Measurements from ENCODE around the gene STK32C.
"Not testable (repeated sequence)": the region's sequence is repeated elsewhere in the genome, so short reads cannot be mapped to it uniquely, and the experiment has no call there.

The STK32C gene

DNA sequence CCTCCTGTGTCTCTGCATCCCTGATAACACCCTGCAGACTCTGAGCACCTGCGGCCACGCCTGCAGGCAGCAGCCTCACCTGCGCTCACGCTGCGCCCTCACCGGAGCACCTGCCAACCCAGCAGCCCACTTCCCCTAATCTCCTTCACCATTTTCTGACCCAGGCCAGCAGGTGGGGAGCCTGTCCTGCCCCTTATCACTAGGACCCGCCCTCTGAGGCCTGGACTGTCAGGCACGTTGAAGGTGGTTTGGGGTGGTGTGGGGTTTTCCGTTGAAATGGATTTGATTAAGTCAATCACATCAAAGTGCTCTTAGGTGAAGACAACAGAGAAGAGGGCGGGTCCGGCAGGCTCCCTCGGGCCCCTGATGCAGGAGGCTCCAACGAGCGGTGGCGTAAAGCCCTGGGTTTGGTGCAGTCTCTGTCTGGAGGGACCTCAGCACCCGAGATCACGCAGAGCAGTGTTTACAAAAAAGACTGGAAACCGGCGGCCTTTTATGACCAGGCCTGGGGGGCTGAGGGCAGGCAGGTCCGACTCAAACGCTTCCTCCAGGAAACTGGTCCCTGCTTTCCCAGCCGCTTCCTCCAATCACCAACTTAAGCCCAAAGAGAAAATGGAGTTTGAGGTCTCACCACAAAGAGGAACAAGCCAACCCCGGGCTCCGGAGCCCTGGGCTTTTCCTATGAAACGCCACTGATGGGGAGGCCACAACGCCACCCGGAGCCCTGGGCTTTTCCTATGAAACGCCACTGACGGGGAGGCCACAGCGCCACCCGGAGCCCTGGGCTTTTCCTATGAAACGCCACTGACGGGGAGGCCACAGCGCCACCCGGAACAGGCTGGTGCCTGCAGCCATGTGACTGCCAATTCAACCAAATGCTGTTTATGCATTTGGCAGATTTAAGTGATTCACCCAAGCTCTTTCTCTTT, 75.5 kb downstream of the STK32C start:
- DNase-seq (ENCODE audit: low read depth, low spot score) = no peak

DNA sequence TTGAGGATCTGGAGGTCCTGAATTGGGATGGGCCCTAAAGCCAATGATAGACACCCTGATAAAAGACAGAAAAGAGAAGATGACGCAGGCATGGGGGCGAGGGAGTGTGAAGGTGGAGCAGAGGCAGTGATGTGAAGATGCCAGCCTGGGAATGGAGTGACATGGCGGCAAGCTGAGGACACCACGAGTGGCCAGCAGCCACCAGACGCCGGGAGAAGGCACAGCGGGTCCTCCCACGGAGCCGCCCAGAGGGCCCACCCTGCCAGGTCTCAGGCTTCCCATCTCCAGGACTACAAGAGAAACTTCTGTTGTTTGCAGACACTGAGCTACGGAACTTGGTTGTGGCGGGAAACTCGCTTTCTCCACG, 76.1 kb downstream of the STK32C start:
- DNase-seq (ENCODE audit: low read depth, low spot score) = no peak

DNA sequence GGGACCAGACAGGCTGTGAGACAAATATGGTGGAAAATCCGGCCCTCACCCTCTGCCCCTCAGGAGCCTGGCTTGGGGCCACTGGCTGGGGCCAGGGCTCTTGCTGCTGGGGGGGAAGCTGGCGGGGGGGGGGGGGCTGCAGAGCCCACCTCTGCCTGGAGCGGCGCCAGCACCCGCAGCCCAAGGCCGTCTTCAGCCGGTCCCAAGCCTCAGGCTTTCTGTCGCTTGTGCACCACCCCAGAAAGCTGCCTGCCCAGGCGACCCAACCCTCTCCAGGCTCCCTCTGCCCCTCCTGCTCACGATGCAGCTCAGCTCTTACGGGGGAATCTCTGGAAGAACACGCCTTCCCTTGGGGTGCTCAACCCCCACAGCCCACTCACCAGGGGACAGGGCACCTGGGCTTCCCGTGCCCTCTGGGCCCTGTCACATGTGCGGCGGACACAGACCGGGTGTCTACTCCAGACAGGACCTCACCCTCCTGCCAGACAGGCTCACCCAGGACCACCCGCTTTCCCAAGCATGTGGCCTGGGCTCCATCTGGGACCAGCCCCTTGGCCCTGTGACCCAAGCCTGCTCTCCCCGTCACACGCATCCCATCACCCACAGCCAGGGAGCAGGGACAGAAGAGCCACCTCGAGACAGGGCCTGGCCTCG, 77.1 kb downstream of the STK32C start:
- no peak for DNase-seq (ENCODE audit: low read depth, low spot score)

DNA sequence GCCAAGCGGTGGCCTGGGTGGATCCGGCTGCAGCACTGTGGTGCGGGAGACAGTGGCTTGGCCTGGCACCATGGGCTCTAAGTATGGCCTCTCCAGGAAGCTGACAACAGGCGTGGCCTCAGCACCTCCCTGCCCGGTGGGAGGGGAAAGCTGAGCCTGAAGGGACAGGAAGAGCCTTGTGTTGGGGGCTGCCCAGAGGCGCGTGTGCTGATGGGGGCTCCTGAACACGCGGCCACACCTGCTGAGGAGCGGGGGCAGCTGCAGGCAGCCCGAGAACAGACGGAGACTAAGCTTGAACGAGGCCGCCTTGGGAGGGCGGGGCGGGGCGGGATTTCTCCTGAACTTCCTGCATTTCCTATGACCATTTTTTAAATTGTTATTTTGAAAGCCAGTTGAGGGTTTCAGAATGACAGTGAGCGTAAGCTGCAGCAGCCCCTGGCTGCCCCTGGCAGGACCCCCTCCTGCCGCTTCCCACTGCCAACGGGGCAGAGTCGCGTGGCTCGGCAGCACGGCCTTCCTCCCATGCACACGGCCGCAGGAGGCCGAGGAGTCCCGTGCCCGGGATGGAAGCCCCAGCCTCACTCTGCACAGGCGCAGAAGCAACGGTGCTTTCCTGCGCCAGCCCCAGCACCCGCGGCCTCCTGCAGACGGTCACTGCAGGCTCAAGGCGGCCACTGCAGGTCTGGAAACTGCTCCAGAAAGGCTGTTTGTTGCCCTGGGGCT, 77.8 kb downstream of the STK32C start:
- no peak for DNase-seq (ENCODE audit: low read depth, low spot score)

DNA sequence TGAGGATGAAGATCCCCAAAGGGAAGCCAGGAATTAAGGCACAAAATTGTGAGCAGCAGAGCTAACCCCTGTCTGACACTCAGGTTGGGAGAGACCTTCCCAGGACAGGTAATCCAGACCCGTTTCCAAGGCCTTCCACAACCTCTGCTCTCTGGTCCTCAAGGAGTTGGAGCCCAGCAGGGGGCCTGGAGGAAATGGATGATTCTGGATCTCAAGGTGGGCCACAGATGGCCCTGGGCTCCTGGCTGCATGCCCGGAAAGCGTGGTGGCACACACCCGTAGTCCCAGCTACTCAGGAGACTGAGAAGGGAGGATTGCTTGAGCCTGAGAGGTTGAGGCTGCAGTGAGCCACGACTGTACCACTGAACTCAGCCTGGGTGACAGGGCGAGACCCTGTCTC, 78.7 kb downstream of the STK32C start:
- no peak for DNase-seq (ENCODE audit: low read depth, low spot score)

DNA sequence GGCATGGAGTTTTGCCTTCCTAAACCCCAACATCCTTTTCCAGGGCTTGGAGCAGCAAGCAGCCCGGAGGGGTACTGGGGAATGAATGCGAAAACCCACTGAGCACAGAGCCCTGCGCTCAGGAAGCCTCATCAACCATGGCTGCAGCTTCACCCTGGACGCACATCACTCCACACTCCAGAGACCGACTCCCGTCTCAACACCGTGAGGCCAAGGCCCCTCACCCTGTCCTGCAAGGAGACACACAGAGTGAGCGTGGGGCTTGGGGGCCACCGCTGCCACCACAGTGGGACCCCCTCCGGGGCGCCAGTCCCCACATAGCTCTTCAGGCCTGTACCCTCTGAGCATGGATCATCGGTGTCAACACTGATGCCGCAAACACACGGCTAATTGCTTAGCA, 79.1 kb downstream of the STK32C start:
- DNase-seq (ENCODE audit: low read depth, low spot score) = no peak

DNA sequence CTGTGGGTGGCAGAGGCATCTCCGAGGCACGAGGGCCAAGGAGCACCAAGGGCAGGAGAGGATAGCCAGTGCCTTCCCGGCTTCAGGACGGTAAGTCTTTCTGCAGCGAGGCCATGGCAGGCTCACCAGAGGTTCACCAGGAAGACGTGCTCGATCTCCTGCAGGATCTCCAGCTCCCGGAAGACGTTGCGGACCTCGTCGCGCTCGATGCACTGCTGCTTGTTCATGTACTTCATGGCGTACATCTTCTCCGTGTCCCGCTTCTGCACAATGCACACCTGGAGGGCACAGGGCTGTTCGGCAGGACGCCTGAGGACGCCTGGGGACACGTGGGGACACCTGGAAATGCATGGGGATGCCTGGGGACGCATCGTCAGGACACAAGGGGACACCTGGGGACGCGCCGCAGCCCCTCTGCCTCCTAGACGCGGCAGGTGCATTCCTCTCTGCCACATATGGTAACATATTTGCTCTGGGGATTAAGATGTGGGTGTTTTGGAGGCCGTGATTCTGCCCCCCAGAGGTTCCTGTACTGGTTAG, 79.8 kb downstream of the STK32C start:
- DNase-seq (ENCODE audit: low read depth, low spot score) = no peak

DNA sequence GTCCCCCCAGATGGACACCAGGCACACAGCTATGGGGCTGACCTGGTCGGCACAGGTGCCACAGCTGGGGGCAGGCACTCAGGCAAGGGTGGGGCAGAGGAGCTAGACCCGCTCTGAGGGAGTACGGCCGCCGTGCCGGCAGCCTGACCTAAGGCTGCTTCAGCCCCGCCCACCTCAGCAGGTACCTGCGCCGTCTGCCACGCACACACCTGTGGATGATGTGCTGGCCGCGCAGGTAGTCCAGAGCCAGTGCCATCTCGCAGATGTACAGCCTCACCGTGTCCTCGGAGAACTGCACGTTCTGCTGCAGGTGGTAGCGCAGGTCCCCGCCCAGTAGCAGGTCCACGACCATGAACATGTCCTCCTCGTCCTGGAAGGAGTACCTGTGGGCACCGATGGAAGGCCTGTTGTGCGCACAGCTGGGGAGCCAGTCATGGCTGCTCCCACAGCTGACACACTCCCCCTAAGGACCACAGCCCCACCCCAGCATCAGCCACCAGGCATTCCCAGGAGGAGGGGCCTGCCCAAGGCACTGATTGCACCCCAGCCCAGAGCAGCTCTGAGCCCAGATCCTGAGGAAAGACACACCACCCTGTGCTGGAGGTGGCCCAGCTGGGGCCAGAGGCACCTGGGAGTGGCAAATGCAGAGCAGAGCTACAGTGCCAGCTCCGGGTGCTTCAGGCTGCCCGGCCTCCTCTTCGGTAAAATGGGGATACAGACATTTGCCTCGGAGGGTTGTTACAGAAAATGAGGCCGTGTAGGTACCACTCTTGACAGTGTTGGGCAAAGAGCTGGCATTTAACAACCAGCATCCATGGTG, 81.0 kb downstream of the STK32C start:
- DNase-seq (ENCODE audit: low read depth, low spot score) = no peak

DNA sequence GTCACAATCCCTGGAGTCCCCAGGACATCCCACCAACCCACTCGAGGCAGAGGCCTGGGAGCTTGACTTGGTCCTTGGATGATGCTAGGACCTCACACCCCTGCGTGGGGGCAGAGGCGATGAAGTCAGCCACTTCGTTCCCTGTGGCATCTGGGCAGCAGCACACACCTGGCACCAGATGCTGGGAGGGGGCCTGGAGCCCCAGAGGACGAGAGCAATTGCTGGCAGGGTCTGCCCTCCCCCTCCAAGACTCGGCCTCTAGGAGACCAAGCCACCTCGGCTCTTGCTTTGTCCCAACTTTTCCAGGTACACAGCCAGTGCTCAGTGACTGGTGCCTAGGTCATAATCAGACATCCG, 81.9 kb downstream of the STK32C start:
- DNase-seq (ENCODE audit: low read depth, low spot score) = no peak

DNA sequence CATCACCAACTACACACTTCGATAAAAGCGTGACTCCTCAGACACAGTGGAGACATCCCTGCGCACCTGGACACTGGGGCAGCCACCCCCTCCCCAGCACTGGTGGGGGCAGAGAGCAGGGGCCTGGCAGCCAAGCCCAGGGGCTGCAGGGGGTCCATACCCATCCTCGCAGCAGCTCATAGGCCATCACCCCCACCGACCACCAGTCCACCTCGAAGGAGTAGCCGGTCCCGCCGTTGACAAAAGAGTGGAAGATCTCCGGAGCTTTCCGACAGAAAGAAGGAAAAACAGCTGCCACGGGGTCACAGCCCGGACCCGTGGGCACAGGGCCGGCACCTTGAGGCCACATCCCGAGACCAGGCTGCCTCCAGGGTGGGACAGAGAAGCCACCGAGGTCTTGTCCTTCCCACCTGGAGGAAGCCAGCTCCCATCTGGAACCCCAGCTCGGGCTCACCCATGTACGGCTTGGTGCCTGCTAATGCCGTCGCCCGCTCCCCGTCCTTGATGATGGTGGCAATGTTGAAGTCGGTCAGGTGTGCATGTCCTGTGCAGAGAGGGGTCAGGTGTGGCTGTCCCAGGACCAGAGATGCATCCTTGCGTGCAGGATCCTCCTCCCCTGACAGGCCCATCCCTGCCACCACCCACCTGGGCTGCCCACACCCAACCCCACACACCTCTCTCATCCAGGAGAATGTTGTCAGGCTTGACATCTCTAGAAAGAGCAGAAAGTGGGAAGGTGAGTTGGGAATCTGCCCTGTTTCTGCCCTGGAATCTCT, 82.5 kb downstream of the STK32C start:
- no peak for DNase-seq (ENCODE audit: low read depth, low spot score)

DNA sequence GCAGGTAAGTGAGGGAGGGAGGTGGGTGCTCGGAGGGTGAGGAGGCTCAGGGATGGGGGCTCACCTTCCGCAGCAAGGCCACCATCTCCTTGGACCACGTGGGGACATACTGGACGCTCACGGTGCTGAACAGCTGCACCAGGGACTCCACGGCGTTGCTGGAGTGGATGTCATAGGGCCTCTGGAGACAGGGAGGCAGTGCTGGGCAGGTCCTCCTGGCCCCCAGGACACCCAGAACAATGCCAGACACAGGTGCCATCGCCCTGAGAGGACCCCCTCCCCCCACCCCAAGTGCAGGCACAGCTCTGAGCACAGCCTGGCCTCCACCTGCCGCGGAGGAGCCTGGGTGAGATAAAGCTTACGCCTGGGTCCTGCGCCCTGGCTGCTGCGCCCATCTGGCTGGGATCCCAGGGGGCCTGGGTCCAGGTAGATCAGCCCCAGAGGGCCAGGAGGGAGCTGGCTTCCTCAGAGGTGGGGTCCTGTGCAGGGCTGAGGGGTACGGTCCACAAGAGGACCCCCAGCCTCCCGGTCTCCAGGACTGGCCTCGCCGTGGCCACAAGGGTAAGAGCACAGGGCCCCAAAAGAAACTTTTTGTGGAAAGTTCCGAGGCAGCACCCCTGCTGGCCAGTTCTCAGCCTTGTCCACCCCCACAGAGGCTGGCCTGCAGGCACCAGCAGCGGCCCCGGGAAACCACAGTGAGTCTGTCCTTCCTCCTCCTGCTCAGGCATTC, 83.2 kb downstream of the STK32C start:
- DNase-seq (ENCODE audit: low read depth, low spot score) = no peak

DNA sequence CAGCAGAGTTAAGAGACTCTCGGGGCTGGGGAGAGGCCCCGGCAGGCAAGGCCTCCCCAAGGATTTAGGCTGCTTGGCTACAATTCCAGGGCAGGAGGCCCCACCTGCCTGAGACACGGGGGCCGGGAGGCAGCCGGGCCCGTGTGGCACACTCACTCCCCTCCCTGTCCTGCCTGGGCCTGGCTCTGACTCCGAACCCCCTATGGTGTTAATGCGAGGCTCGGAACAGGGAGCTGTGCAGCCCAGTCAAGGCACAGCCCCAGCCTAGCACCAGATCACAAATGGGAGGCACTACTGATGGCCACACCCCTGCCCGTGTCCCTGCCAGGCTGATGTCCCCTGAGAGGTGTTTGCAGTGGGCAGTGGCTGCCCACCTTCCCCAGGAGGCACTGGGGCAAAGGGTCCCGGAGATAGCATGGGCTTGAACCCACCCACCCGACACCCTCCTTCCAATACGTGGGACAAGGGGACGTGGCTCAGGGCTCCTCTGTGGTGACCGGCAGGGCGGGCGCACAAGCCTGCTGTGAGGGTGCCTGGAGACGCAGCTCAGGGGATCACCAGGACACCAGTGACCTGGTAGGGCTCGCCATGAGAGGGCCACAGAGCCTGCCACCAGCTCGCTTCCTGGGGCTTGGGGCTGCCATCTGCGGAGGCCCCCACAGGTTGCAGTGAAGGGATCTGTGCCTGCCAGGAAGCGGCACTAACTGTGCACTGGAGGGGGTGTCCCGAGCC, 84.0 kb downstream of the STK32C start:
- no peak for DNase-seq (ENCODE audit: low read depth, low spot score)

DNA sequence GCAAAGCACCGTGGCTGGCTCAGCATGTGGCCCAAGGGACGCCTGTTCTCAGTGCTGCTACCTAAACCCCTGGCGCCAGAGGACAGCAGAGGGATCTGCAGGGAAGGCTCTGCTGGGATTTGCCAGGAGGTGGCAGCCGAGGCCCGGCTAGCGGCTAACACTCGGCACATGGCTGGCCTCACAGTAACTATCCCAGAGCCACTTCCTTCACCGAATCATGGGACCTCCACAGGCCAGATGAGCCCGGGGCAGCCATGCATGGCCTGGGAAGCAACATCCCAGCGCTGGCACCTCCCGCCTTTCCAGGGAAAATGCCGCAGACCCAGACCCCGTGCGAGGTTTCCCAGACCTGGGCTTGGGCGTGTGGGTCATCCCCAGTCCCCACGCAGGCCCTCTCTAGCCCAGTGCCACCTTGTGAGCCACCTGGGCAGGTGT, 84.6 kb downstream of the STK32C start:
- peak; percentile 36 for DNase-seq (ENCODE audit: low read depth, low spot score)

DNA sequence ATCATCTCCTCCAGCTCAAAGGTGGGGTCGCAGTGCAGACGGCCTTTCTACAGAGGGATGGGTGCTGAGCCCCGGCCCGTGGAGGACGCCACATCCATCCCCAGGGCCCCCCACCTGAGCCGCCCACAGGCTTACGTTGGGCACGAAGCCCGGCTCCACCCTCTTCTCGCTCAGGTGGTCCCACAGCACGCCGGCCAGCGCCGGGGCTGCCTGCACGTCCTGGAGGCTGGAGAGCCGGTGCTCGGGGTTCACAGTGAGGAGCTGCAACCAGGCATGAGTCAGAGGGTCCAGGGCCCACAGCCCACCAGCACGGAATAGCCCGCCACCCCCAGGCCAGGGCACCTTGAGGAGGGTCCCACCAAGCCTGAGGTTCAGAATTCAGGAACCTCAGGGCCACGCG, 85.0 kb downstream of the STK32C start:
- no peak for DNase-seq (ENCODE audit: low read depth, low spot score)

DNA sequence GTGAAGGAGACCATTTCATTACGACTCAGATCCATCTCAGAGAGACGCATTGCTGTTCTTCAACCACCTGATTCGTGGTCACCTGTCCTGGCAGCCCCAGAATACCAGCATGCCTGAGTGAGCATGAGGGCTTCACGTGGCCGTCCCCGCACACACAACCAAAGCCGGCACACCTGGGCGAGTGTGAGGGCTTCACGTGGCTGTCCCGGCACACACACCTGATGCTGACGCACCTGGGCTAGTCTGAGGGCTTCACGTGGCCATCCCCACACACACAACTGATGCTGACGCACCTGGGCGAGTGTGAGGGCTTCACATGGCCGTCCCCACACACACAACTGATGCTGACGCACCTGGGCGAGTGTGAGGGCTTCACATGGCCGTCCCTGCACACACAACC, 86.8 kb downstream of the STK32C start:
- not testable (repeated sequence) for DNase-seq (ENCODE audit: low read depth, low spot score)

DNA sequence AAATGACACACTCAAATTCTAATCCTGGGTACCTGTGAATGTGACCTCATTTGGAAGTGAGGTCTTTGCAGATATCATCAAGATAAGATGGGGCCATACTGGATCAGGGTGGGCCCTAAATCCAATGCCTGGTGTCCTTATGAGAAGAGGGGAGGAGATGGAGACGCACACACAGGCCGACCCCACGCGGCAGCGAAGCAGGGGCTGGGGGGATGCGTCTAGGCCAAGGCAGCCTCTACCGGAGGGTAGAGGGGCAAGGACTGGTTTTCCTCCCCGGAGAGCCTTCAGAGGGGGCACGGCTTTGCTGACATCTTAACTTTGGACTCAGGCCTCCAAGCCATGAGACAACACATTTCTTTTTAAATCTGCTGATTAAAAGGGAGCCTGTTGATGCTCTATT, 87.7 kb downstream of the STK32C start:
- no peak for DNase-seq (ENCODE audit: low read depth, low spot score)

DNA sequence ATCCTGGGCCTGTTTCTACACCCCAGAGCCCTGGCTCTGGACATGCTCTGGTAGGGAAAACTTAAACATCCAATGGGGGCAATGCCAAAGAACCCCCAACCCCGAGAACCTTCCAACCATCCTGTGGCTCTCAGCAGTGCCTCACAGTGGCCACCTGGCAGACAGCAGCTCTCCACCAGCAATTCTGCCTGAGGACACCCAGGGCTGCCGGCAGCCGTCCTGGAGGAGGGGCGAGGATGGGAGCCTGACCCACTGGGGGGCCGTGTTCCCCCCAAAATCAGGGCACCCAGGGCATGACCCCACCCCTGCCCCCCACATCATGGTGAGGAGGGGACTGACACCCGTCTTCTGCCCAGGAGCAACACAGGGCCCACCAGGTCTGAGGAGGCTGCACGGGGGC, 88.3 kb downstream of the STK32C start:
- DNase-seq (ENCODE audit: low read depth, low spot score) = no peak

DNA sequence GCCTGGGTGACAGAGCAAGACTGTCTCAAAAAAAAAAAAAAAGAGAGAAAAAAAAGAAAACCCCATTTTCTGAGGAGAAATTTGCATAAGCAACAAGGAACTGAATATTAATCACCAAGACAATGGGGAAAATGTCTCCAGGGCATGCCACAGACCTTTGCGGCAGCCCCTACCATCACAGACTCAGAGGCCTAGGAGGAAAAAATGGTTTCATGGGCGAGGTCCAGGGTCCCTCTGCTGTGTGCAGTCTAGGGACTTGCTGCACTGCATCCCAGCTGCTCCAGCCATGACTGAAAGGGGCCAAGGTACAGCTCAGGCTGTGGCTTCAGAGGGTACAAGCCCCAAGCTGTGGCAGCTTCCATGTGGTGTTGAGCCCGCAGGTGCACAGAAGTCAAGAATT, 91.3 kb downstream of the STK32C start:
- not testable (repeated sequence) for DNase-seq (ENCODE audit: low read depth, low spot score)

DNA sequence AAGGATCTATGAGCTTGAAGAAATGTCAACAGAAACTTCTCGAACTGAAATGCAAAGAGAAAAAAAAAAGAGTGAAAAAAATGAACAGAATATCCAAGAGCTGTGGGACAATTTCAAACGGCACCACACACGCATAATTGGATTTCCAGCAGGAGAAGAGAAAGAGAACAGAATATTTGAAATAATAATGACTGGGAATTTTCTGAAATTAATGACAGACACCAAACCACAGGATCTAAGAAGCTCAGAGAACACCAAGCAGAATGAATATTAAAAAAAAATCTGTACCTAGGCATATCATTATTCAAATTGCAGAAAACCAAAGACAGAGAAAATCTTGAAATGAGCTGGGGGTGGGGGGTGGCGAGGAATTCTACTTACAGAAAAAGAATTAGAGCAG, 93.8 kb downstream of the STK32C start:
- DNase-seq (ENCODE audit: low read depth, low spot score) = no peak
